ENCODE results near the gene CTNNA3.

The CTNNA3 gene

DNA sequence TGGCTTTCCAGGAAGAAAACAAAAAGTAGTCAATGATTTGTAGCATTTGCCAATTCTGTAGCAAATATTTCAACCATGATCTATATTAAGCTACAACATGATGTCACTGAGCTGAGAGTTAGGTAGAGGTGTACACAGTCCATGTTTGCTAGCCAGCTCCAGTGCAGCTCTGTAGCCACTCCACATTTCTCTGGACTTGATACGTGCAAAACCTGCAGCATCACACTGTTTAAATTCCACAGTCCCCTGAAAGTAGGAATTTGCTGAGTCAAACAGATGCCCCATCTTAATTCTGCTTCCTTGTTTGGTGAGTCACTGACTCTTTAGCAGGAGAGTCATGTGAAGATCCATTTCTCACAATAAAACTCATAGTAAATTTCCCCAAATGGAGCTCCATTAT is 859.9 kb downstream of the CTNNA3 start:
- no peak overlapping the region for H3K4me3 ChIP-seq (ENCODE audit: low read length)
- peaks cover 13% of the 10 kb centered on the region for H3K4me1 ChIP-seq (ENCODE audit: control insufficient read depth, low read depth, low read length)
- no peaks in the 10 kb centered on the region for H3K27me3 ChIP-seq (ENCODE audit: control insufficient read depth, insufficient read depth, low read length)
- no peaks in the 10 kb centered on the region for H3K36me3 ChIP-seq (ENCODE audit: control insufficient read depth, low read depth, low read length)
- H3K9ac ChIP-seq (ENCODE audit: low read length), result no peak overlapping the region
- H3K9me3 ChIP-seq (ENCODE audit: control insufficient read depth, low read depth, low read length), result no peaks in the 10 kb centered on the region
- H3K27ac ChIP-seq (ENCODE audit: low read length), result no peak overlapping the region

GRCh38 chr10:66835400-66835799 is 860.6 kb downstream of the CTNNA3 start:
- peaks cover 13% of the 10 kb centered on the region for H3K4me1 ChIP-seq (ENCODE audit: control insufficient read depth, low read depth, low read length)
- H3K27me3 ChIP-seq (ENCODE audit: control insufficient read depth, insufficient read depth, low read length), result no peaks in the 10 kb centered on the region
- H3K4me3 ChIP-seq (ENCODE audit: low read length), result no peak overlapping the region
- no peak overlapping the region for H3K9ac ChIP-seq (ENCODE audit: low read length)
- H3K9me3 ChIP-seq (ENCODE audit: control insufficient read depth, low read depth, low read length), result no peaks in the 10 kb centered on the region
- no peak overlapping the region for H3K27ac ChIP-seq (ENCODE audit: low read length)
- no peaks in the 10 kb centered on the region for H3K36me3 ChIP-seq (ENCODE audit: control insufficient read depth, low read depth, low read length)

DNA sequence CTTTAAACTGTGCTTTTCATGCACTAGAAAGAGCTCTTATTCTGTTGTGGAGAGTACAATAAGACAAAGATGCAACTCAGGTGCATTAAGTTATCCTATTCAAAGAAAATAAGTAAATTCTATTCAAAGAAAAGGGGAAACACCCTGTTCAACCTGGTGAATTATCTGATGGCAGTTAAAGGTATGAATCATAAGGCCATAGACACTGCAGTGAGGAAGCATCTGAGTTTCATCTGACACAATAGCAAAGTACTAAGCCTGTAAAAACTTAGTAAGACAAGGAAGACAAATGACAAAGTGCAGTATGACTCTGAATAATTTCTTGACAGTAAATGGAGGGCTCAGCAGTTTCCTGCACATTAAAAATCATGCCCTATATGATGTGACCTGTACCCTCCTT is 861.2 kb downstream of the CTNNA3 start:
- Histone ChIP-seq H3K4me3 (ENCODE audit: low read length) (no peak overlapping the region), H3K27ac (ENCODE audit: low read length) (no peak overlapping the region), H3K36me3 (ENCODE audit: control insufficient read depth, low read depth, low read length) (no peaks in the 10 kb centered on the region), H3K9me3 (ENCODE audit: control insufficient read depth, low read depth, low read length) (no peaks in the 10 kb centered on the region), H3K9ac (ENCODE audit: low read length) (no peak overlapping the region), H3K4me1 (ENCODE audit: control insufficient read depth, low read depth, low read length) (peaks cover 13% of the 10 kb centered on the region), H3K27me3 (ENCODE audit: control insufficient read depth, insufficient read depth, low read length) (no peaks in the 10 kb centered on the region)

GRCh38 chr10:66833861-66834260 is 862.1 kb downstream of the CTNNA3 start:
- Histone ChIP-seq H3K36me3 (ENCODE audit: control insufficient read depth, low read depth, low read length) (no peaks in the 10 kb centered on the region), H3K27ac (ENCODE audit: low read length) (no peak overlapping the region), H3K27me3 (ENCODE audit: control insufficient read depth, insufficient read depth, low read length) (no peaks in the 10 kb centered on the region), H3K9ac (ENCODE audit: low read length) (no peak overlapping the region), H3K9me3 (ENCODE audit: control insufficient read depth, low read depth, low read length) (no peaks in the 10 kb centered on the region), H3K4me3 (ENCODE audit: low read length) (no peak overlapping the region), H3K4me1 (ENCODE audit: control insufficient read depth, low read depth, low read length) (peaks cover 13% of the 10 kb centered on the region)

GRCh38 chr10:66832781-66833422 is 863.1 kb downstream of the CTNNA3 start:
- H3K27ac ChIP-seq (ENCODE audit: low read length), result no peak overlapping the region
- no peaks in the 10 kb centered on the region for H3K36me3 ChIP-seq (ENCODE audit: control insufficient read depth, low read depth, low read length)
- H3K4me1 ChIP-seq (ENCODE audit: control insufficient read depth, low read depth, low read length), result peaks cover 13% of the 10 kb centered on the region
- no peaks in the 10 kb centered on the region for H3K27me3 ChIP-seq (ENCODE audit: control insufficient read depth, insufficient read depth, low read length)
- no peak overlapping the region for H3K9ac ChIP-seq (ENCODE audit: low read length)
- H3K9me3 ChIP-seq (ENCODE audit: control insufficient read depth, low read depth, low read length), result no peaks in the 10 kb centered on the region
- no peak overlapping the region for H3K4me3 ChIP-seq (ENCODE audit: low read length)

GRCh38 chr10:66828957-66829356 is 867.0 kb downstream of the CTNNA3 start:
- no peaks in the 10 kb centered on the region for H3K4me1 ChIP-seq (ENCODE audit: control insufficient read depth, low read depth, low read length)
- no peak overlapping the region for H3K9ac ChIP-seq (ENCODE audit: low read length)
- no peak overlapping the region for H3K27ac ChIP-seq (ENCODE audit: low read length)
- no peaks in the 10 kb centered on the region for H3K36me3 ChIP-seq (ENCODE audit: control insufficient read depth, low read depth, low read length)
- H3K9me3 ChIP-seq (ENCODE audit: control insufficient read depth, low read depth, low read length), result no peaks in the 10 kb centered on the region
- H3K4me3 ChIP-seq (ENCODE audit: low read length), result no peak overlapping the region
- H3K27me3 ChIP-seq (ENCODE audit: control insufficient read depth, insufficient read depth, low read length), result peaks cover 8% of the 10 kb centered on the region

DNA sequence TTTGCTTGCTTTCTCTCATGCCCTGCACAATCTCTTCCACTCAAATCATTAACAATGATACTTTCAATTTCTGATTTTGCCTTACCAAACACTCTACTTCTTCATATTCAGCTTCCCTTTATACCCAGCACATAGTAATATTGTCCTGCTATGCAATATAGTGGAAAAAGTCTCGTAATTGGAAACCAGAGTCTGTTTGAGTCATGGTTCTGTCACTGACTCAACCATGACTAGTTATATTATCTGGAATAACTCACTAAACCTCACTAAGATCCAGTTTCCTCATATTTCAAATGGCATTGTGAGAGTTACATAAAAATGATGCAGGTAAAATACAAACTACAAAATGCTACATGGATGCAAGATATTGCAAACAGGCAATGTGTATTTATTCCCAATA is 868.6 kb downstream of the CTNNA3 start:
- H3K9me3 ChIP-seq (ENCODE audit: control insufficient read depth, low read depth, low read length), result no peaks in the 10 kb centered on the region
- no peak overlapping the region for H3K4me3 ChIP-seq (ENCODE audit: low read length)
- no peak overlapping the region for H3K9ac ChIP-seq (ENCODE audit: low read length)
- peaks cover 21% of the 10 kb centered on the region for H3K27me3 ChIP-seq (ENCODE audit: control insufficient read depth, insufficient read depth, low read length)
- H3K27ac ChIP-seq (ENCODE audit: low read length), result no peak overlapping the region
- peaks cover 9% of the 10 kb centered on the region for H3K4me1 ChIP-seq (ENCODE audit: control insufficient read depth, low read depth, low read length)
- H3K36me3 ChIP-seq (ENCODE audit: control insufficient read depth, low read depth, low read length), result no peaks in the 10 kb centered on the region

DNA sequence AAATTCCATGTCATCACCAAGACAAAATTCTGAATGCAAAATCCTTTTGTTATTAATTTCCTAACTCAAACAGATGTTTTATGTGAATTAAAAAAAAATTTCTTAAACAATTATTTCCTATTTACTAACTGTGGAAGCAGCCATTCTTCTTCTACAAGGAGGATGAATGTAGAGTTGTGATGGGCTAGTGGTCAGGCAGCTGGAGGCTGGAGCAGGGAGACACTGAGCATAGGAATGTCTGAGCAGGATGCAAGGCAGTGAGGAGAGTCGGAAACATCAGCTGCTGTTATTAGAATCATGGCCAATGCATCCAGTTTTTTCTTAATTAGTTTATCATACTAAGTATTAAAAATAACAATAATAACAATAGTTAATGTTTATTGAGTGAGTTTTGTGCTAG is 872.7 kb downstream of the CTNNA3 start:
- Histone ChIP-seq H3K27me3 (ENCODE audit: control insufficient read depth, insufficient read depth, low read length) (peaks cover 32% of the 10 kb centered on the region), H3K9me3 (ENCODE audit: control insufficient read depth, low read depth, low read length) (no peaks in the 10 kb centered on the region)

DNA sequence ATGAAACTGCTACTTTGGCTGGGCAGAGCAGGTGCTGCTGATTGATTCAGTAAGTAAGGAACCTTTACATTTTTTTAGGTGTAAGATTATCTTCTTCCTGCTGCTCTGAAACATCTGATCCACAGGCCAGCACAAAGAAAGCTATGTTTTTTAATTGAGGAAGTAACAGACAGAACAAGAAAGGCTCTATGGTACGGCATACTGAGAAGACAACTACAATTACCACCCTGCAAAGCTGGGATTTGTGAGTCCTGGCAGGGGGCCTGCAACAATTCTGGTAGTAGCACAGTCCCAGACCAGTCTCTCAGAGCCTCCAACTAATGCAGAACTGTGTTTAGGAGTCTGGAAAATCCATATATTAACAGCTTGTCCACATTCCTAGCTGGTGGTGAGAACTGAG is 873.2 kb downstream of the CTNNA3 start:
- no peak overlapping the region for H3K4me3 ChIP-seq (ENCODE audit: low read length)
- H3K36me3 ChIP-seq (ENCODE audit: control insufficient read depth, low read depth, low read length), result no peaks in the 10 kb centered on the region
- H3K9me3 ChIP-seq (ENCODE audit: control insufficient read depth, low read depth, low read length), result no peaks in the 10 kb centered on the region
- H3K9ac ChIP-seq (ENCODE audit: low read length), result no peak overlapping the region
- H3K27ac ChIP-seq (ENCODE audit: low read length), result no peak overlapping the region
- peaks cover 15% of the 10 kb centered on the region for H3K4me1 ChIP-seq (ENCODE audit: control insufficient read depth, low read depth, low read length)
- H3K27me3 ChIP-seq (ENCODE audit: control insufficient read depth, insufficient read depth, low read length), result peaks cover 32% of the 10 kb centered on the region

More for the DNA sequence above, 872.7 kb downstream of the CTNNA3 start:
- Histone ChIP-seq H3K9ac (ENCODE audit: low read length) (no peak overlapping the region), H3K4me3 (ENCODE audit: low read length) (no peak overlapping the region), H3K27ac (ENCODE audit: low read length) (no peak overlapping the region), H3K4me1 (ENCODE audit: control insufficient read depth, low read depth, low read length) (peaks cover 15% of the 10 kb centered on the region), H3K36me3 (ENCODE audit: control insufficient read depth, low read depth, low read length) (no peaks in the 10 kb centered on the region)

GRCh38 chr10:66819691-66820090 is 876.3 kb downstream of the CTNNA3 start:
- no peak overlapping the region for H3K9ac ChIP-seq (ENCODE audit: low read length)
- peaks cover 15% of the 10 kb centered on the region for H3K4me1 ChIP-seq (ENCODE audit: control insufficient read depth, low read depth, low read length)
- H3K27me3 ChIP-seq (ENCODE audit: control insufficient read depth, insufficient read depth, low read length), result peaks cover 31% of the 10 kb centered on the region
- H3K4me3 ChIP-seq (ENCODE audit: low read length), result no peak overlapping the region
- no peaks in the 10 kb centered on the region for H3K36me3 ChIP-seq (ENCODE audit: control insufficient read depth, low read depth, low read length)
- no peak overlapping the region for H3K27ac ChIP-seq (ENCODE audit: low read length)
- no peaks in the 10 kb centered on the region for H3K9me3 ChIP-seq (ENCODE audit: control insufficient read depth, low read depth, low read length)

DNA sequence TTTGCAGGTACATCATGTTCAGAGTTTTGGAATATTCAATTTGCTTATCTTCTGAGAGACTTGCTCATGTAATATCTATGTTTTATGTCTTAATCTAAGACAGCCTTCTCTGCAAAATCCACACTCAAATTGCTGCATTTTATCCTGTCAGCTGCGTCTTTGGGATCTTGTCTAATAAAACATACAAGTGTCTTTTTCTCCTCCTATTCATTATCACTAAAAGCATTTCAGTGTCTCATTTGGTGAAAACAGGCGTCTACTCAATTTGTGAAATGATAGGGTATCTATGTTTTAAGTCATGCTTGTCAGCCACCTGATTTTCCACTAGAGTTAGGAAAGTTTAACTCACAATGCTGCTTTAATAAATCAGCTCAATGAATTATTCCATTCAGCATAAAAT is 882.9 kb downstream of the CTNNA3 start:
- no peak overlapping the region for H3K9ac ChIP-seq (ENCODE audit: low read length)
- no peak overlapping the region for H3K4me3 ChIP-seq (ENCODE audit: low read length)

DNA sequence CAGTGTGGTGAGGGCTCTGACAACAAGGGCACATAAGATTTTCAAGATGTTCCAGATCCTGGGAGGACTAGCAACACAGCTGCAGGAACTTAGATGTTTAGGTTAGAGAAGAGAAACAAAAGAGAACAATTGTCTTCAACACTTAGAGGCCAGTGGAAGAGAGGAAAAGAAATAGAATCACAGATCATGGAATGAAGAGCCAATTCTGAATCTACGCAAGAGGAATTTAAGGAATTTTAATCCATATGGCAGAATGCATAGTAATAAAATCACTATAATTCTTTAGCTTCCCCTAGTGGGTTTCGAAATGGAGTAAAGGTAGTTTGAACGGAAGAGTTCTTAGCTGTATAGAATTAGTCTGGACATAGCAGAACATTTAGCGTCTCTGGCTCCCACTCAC is 884.8 kb downstream of the CTNNA3 start:
- Histone ChIP-seq H3K9me3 (ENCODE audit: control insufficient read depth, low read depth, low read length) (no peaks in the 10 kb centered on the region), H3K27me3 (ENCODE audit: control insufficient read depth, insufficient read depth, low read length) (no peaks in the 10 kb centered on the region), H3K36me3 (ENCODE audit: control insufficient read depth, low read depth, low read length) (no peaks in the 10 kb centered on the region), H3K4me3 (ENCODE audit: low read length) (no peak overlapping the region), H3K4me1 (ENCODE audit: control insufficient read depth, low read depth, low read length) (peaks cover 5% of the 10 kb centered on the region), H3K9ac (ENCODE audit: low read length) (no peak overlapping the region), H3K27ac (ENCODE audit: low read length) (no peak overlapping the region)

More for the DNA sequence above, 882.9 kb downstream of the CTNNA3 start:
- H3K9me3 ChIP-seq (ENCODE audit: control insufficient read depth, low read depth, low read length), result no peaks in the 10 kb centered on the region
- H3K27ac ChIP-seq (ENCODE audit: low read length), result no peak overlapping the region
- H3K36me3 ChIP-seq (ENCODE audit: control insufficient read depth, low read depth, low read length), result no peaks in the 10 kb centered on the region
- no peaks in the 10 kb centered on the region for H3K27me3 ChIP-seq (ENCODE audit: control insufficient read depth, insufficient read depth, low read length)
- H3K4me1 ChIP-seq (ENCODE audit: control insufficient read depth, low read depth, low read length), result peaks cover 5% of the 10 kb centered on the region
